Fibroblast of skin of right biceps (primary cell): ENCODE results near the gene MXRA5.
"Not testable (repeated sequence)": the region's sequence is repeated elsewhere in the genome, so short reads cannot be mapped to it uniquely, and the experiment has no call there.

Experiments used
- DNase-seq: peaks from one replicate; pipeline ENCODE4 v3.0.0-alpha.2; 2013

MXRA5 gene

GRCh38 chrX:3346501-3347259 is at the start of gene MXRA5:
Gene MXRA5, minus strand, starts transcription at chrX:3346652. Its CDS starts 2,819 bp downstream, at chrX:3343833.
- DNase-seq = peak; percentile 70

- DNase-seq = peak; percentile 95
Measured at GRCh38 chrX:3393581-3394111, 47.2 kb upstream of the MXRA5 start.

- DNase-seq = no peak
Measured at GRCh38 chrX:3393178-3393577, 46.7 kb upstream of the MXRA5 start.

- DNase-seq = no peak
Measured at GRCh38 chrX:3388457-3388856, 42.0 kb upstream of the MXRA5 start.

- DNase-seq = peak; percentile 63
Measured at GRCh38 chrX:3384327-3384726, 37.9 kb upstream of the MXRA5 start.

- DNase-seq = no peak
Measured at GRCh38 chrX:3380603-3381002, 34.2 kb upstream of the MXRA5 start.

GRCh38 chrX:3379111-3379510 is 32.7 kb upstream of the MXRA5 start:
- peak; percentile 64 for DNase-seq

- DNase-seq = no peak
Measured at GRCh38 chrX:3378156-3378555, 31.7 kb upstream of the MXRA5 start.

- DNase-seq = no peak
Measured at GRCh38 chrX:3377560-3377959, 31.1 kb upstream of the MXRA5 start.

- DNase-seq = not testable (repeated sequence)
Measured at GRCh38 chrX:3375878-3376508, 29.5 kb upstream of the MXRA5 start.

GRCh38 chrX:3374108-3374800 is 27.8 kb upstream of the MXRA5 start:
- no peak for DNase-seq

- DNase-seq = no peak
Measured at GRCh38 chrX:3371163-3371562, 24.7 kb upstream of the MXRA5 start.

- no peak for DNase-seq
Measured at GRCh38 chrX:3370656-3371055, 24.2 kb upstream of the MXRA5 start.

- DNase-seq = no peak
Measured at GRCh38 chrX:3362956-3363355, 16.5 kb upstream of the MXRA5 start.

- DNase-seq = no peak
Measured at GRCh38 chrX:3360881-3361280, 14.4 kb upstream of the MXRA5 start.

GRCh38 chrX:3352741-3353140 is 6.3 kb upstream of the MXRA5 start:
- DNase-seq = not testable (repeated sequence)

- DNase-seq = no peak
Measured at GRCh38 chrX:3351276-3351675, 4.8 kb upstream of the MXRA5 start.

GRCh38 chrX:3348191-3348590 is 1.7 kb upstream of the MXRA5 start:
- DNase-seq = no peak

- DNase-seq = peak; percentile 66
Measured at GRCh38 chrX:3345281-3346191, 916 bp downstream of the MXRA5 start.

GRCh38 chrX:3343569-3343968 is 2.9 kb downstream of the MXRA5 start:
- peak; percentile 26 for DNase-seq

GRCh38 chrX:3340016-3340415 is 6.4 kb downstream of the MXRA5 start:
- no peak for DNase-seq

- peak; percentile 87 for DNase-seq
Measured at GRCh38 chrX:3326681-3327080, 19.8 kb downstream of the MXRA5 start.
